NCI-H2029 treated with DMSO at 0.1 percent for 48 hours (cell line): Measurements from ENCODE around the gene SCN4B.
A peak's percentile ranks its signal among the peaks of the same experiment; 100 is the strongest.

Experiments
- DNase-seq: peaks from one replicate; lab custom pipeline; 2025; lab: John Stamatoyannopoulos, UW

Gene SCN4B

DNA sequence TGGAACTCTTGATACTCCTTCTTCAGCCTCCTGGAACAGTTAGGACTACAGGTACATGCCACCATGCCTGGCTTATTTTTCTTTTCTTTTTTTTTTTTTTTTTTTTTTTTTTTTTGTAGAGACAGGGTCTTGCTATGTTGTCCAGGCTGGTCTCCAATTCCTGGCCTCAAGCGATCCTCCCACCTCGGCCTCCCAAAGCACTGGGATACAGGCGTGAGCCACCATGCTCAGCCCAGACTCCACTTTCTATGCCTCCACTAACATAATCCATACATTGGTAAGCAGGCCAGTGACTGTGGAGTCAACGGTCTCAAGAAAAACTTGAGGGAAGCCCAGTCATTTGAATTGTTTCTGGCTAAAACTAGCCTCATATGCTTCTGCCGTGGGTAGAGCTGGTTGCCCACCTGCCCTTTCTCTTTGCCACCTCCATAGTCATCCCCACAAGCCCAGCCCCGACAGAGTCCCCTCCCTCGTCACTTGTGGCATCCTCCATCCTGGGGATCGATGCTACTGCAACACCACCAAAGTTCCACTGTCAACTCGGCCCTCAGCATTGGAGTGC, 21.5 kb upstream of the SCN4B start:
- no peak for DNase-seq

DNA sequence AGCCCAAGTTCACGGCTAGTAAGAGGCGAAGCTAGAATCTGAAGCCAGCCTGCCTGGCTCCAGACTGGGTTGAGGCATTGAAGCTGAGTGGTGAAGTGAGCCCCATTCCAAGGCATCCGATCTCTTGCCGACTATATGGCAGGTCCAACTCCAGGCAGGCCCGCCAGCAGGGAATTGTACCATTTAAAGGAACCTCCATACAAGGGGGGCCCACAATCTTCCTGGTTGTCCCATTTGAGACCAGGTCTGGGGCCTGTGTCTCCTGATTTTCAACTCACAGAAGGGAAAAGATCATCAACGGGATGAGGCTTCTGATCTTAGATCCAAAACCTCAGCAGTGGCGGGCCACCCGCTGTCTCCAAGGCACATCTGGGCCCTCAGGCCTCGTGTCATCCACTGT, 19.7 kb upstream of the SCN4B start:
- no peak for DNase-seq

DNA sequence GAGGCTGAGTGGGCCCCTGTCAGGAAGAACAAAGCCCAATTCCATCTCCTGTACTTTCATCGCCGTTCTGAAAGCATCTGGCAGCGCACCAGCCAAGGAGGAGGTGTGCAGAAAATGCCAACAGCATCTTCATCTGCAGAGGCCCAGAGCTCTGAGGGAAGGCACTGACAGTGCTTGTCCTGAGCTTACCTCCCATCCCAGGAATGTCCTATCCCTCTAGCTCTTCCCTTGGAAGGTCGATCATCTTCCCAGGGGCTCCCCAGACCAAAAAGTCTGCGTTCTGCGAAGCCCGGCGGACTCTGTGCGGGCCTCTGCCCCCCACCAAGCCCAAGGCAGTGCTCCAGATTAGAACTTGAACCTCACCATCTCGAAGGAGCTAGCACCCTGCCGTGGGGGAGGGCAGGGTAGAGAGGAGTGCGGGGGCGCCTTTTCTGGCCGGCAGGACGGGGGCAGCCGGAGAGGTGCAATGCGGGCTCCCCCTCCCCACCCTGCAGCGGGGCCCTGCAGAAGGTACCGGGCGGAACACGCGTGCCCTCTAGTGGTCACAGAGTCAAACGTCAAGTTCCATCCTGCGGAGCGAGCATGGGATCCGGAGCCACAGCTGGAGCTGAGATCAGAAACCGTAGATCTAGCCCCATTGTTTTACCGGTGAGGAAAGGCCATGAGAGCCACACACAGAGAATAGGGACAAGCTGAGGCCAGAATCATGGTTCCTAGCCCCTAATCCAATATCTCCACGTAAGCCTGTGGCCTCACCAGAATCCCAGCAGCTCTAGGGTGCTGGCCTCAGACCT, 18.8 kb upstream of the SCN4B start:
- peak; percentile 28 for DNase-seq

DNA sequence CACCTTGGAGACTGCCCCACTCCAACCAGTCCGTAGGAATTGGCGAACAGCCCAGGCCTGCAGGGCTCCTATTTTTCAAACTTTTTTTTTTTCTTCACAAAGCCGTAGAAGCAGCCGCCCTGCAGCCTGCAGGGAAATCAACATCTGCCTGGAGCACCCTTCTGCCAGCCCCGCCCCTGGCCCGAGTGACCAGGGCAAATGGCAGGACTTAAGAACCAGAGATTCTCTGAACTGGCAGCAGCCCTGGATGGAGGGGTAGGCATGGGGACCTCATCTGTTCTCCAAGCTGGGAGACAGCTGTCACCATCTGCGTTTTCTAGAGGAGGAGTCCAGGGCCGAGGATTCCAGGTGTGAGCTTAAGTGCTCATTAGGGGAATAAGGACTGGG, 18.3 kb upstream of the SCN4B start:
- no peak for DNase-seq

DNA sequence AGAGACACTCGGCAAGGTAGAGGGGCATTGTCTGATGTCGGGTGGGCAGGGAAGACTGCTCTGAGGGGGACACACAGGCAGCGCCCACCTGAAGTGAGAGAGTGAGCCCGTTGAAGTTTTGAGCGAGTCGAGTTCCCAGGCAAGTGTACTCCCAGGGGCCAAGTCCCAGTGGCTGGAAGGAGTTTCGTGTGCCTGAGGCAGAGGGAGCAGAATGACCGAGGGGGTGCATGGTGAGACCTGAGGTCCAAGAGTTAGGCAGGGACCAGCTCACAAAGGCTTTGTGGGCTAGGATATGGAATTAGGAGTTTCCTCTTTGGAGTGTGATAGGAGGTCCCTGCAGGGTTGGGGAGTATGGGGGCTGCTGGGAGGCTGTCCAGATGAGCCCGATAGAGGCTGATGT, 17.6 kb upstream of the SCN4B start:
- no peak for DNase-seq

DNA sequence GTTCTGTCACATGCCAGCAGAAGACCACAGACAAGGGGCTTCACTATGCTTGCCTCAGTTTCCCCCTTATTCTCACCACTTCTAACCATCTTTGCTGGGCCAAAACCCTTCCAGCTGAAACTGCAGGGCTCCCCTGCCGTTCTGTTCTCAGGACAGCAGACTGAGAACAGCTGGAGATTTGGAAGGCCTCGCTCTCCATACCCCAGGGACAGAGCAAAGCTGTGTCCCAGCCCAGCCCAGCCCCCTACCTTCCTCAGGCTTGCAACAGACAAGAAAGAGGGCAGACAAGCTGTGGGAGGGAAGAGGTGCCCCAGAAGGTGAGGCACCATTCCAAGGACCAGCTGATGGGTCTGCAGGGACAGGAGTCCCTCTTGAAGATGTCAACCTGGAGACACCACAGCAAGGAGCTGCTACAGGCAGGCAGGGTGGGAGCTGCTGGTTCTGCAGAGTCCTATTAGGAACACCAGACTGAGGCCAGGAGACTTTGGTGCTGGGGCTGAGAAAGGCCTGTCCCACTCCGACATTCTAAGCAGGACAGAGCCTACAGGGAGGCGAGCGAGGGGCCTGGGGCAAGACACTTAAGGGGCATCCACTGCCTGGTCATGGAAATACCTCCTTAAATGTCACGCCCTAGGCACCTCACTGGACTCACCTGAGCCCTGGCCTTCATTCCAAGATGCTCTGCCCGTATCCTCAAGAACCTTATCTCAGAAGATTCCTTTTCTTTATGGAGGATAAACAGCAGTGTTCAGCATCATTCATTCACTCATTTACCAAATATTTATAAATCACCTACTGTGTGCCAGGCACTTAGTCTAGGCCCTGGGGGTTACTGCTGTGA, 16.9 kb upstream of the SCN4B start:
- DNase-seq, result no peak

DNA sequence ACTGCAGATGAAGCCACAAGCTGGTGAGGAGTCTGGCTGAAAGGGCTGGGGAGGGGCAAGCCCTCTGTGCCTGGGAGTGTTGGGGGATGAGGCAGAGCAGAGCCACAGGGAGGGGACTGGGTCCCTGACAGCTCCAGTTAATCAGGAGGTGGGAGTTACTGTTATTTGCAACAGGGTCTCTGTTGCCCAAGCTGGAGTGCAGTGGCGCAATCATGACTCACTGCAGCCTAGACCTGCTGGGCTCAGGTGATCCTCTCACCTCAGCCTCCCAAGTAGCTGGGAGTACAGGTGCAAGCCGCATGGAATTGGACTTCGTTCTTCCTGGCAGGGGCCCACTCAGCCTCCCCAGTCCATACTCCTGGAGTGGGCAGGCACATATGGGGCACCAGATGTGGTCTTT, 16.1 kb upstream of the SCN4B start:
- DNase-seq, result no peak

DNA sequence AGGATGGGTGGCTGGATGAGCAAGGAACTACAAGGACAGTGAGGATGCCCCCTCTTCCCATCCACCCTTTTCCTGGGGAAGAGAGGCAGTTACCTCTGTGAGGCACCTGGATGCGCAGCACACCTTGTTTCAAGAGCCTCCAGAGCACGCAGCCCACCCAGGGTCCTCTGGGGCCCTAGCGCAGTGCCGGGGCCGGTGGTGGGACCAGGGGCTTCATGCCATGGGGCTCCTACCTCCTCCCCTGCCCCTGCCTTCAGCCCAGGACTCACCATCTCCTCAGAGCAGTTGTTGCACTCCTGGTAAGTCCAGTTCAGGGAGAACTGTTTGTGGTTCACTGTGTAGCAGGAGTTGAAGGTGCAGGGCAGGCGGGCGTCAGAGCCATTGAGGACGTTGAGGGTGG, 15.7 kb upstream of the SCN4B start:
- no peak for DNase-seq

DNA sequence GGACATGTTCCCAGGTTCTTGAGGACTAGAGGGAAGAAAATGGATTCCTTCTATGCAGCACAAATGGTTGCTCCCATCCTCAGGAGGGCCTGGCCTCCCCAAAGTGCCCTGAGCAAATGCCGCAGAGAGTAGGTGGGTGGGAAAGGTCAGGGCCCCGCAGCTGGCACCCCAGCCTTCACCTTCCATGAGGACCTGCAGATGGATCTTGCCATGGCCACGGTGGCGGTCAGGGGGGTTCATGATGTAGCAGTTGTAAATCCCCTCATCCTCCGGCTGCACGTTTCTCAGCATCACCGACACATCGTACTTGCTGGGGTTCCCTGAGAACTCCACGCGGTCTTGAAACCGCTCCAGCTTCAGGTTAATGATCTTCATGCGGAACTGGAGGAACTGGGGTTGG, 15.3 kb upstream of the SCN4B start:
- DNase-seq, result no peak

DNA sequence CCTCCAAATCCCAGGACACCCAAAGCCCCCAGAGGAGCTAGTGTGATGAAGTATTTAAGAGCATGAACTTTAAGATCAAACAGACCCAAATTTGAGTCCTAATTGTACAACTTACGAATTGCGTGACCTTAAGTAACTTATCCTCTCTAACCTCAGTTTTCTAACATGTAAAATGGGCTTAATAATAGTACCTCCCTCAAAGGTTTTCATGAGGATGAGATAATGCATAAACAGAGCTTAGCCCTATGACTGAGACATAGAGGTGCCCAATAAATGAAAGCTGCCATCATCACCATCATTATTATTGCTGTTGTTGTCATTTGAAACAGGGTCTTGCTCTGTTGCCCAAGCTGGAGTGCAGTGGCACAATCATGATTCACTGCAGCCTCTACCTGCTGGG, 14.6 kb upstream of the SCN4B start:
- DNase-seq, result no peak

DNA sequence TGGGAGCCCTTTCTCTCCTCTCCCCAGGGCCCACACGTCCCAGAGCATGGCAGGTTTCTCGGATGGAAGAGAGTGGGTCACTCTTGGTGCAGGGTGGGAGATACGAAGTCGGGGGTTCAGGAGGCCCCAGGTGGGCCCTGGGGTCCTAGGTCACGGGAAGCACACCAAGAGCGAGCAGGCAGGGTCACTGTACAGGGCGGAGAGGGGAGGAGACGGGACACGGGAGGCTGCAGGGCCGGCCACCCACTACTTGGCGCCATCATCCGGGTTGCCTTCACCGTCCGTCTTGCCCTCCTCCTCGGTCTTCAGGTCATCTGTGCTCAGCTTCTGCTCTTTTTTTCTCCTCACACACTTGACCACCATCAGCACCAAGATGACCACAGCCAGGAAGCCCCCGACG, 14.0 kb upstream of the SCN4B start:
- DNase-seq, result no peak

DNA sequence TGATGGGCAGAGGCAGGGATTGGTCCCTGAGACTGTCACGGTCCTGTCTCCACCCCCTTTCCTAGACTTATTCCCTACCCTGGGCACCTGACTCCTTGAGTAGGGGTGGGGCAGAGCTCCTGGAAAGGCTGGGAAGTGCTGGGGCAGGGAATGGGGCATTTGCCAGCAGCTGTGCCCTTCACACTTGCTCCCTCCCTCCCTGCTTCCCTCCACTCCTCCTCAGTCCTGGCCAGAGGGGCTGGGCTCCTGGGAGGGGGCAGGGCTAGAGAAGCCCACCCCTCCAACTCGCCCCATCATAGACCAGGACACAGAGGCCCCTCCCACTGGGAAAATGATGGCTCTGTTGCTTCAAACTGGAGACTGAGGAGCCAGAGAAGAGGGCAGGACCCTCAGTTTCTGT, 12.3 kb upstream of the SCN4B start:
- DNase-seq, result no peak

DNA sequence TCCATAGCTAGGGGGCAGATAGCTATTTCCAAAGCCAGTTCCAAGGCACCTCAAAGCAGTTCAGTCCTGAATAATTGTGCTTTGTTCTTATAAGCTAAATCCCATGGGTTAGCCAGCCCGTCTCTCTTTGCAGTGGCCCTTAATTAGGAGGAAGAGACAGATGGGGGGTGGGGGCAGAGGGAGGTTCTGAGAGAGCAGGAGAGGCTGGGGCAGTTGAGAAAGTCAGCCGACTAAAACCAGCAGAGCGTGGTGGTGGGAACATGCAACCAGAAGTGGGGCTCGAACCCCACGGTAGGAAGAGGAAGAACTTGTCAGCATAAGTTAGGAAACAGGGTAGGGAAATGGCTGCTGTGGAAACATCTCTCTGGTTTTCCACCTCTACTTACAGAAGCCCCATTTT, 10.9 kb upstream of the SCN4B start:
- DNase-seq, result no peak

DNA sequence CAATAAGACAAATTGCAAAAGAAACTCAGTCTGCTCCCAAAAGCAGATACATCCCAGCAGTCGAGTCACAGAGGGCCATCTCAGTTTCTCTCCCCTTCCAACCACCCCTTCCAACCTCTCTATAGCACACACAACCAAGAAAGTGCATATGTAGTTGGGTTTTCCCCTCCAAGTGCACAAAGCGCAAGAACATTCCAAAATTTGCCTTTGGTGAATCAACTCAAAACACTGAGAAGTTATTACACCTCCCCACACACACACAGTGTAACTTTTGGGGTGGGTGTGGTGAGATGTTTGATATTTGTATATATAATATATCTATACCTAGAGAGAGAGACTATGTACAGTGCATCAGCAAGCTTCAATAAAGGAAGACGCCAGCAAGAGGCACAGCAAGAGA, 10.2 kb upstream of the SCN4B start:
- DNase-seq, result no peak

DNA sequence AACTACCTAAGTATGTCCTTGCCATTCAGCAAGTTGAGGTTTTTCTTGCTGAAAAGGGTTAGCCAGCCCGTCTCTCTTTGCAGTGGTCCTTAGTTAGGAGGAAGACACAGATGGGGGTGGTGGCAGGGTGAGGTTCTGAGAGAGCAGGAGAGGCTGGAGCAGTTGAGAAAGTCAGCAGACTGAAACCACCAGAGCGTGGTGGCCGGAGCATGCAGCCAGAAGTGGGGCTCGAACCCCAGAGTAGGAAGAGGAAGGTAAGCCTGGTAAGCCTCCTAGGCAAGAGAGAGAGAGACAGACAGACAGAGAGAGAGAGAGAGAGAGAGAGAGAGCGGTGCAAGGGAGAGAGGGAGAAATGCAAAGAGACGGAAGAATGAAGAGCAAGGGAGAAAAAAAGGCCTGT, 9.2 kb upstream of the SCN4B start:
- DNase-seq, result no peak

DNA sequence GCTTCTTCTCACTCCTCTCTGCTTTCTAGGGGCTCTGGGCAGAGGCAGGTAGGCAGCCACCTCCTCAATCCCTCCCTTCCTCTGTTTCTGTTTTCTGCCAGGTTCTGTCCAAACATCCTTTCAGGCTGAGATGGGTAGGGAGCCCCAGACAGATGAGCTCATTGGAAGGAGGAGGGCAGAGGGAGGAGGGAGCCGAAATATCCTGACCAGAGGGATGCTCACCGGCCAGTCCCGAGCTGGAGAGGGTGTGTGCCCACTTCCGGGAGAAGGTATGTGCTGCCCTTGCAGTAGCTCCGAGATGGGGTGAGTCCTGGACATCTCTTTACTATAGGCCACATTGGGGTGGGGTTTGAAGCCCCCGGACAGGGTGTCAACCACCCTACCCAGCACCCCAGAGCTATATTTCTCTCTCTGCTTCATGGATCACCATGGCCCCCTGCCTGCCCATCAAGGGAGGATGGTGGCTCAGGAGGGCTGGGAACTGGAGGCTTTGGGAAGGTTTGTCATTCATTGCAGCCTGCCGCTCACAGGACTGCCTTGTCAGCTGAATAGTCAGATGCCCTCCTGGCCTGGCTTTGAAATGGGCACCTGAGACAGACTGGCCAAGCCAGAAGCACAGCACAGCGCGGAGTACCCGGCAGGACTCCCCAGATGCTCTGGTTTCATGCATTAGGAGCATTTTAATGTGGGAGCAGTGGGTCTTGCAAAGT, 4.7 kb upstream of the SCN4B start:
- DNase-seq, result no peak

DNA sequence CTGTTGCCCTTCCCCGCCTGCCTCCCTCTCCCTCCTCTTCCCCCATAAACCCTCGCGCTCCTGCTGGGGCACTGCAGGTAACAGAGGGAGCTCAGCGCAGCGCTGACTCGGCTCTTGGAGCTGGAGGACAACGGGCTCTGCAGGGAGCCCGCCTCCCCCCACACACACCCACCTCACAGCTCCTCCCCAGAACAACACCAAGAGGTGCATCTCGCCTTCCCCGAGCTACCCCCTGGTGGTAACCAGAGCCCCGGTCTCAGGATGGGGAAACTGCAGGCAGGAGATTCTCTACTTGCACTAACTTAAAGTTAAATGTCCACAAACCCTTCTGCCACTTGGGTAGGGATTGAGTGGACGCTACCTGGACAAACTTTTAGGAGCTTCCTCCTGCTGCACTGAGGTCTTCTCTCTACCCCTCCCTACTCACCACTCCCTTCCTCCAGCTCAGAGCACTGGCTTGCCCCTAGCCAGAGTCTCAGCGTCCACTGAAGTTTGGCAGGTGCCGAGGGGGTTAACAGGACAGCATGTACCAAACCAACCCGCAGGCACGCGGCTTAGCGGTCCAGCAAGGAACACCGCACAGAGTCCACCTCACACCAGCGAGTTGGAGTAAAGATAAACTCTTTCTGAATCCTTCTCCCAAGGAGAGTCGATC, 4.0 kb upstream of the SCN4B start:
- DNase-seq, result no peak

DNA sequence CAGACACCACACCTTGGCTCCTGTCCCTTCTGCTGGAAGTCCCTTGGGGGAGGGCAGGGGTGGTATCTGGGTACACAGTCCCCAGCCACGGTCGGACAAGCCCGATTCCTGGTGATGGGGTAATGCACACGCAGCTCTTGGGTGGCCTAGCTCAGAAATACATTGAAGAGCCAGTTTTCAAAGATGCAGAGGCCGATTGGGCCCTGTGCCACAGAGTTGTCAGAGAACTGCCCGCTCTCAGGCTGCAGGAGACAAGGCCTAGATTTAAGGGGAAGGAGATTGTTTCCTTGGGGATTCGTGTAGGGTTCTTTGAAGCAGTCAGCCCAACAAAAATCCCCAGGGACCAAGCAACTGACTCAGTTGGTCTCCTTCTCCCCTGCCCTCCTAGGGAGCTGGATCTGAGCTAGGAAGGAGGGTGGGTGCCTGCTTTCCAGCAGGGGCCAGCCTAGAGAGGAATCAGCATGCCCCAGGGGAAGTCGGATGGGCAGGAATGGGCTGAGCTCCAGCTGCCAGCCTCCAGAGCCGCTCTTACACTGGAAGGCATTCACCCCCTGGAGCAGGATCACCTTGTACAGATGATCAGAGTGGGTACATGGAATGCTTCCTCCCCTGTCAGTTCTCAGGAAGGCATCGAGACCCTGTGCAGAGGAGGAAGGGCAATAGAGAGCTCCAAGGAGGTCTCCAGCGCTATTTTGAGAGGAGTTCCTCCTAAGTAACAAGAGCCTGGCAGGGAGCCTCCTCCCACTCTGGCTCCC, 3.3 kb upstream of the SCN4B start:
- no peak for DNase-seq

DNA sequence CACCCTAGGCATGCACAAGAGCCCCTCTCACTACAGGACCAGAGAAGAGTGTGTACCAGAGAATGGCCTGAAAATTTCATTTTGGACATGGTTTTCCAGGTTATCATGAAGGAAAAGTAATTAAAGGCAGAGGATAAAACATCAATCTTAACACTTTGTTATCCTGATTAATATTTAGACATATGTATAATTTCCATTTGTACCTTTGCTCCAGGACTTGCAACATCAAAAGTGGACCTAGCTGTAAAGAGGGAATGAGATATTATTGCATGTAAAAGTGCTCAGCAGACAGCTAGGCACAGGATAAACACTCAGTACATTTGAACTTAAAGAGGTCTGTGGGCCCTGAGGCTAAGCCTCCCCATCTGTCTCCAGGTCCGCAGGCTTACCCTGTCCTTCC, 2.0 kb upstream of the SCN4B start:
- DNase-seq, result no peak

DNA sequence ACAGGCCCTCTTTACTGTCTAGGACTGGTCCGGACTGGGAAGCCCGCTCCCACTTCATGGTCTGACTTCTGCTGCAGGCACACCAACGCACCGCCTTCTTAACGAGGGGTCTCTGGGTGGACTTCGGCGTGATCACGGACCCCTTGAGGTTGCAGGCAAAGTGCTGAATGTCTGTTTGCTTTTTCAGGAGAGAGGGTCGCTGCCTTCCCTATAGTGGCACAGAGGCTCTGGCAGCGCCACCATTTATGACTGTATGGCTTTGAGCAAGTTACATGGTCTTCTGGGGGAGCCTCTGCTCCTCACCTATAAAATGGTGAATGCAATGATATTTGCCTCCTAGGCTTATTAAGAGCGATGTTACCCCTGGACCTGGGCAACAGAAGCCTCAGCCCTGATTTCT, 1.4 kb upstream of the SCN4B start:
- DNase-seq, result no peak

DNA sequence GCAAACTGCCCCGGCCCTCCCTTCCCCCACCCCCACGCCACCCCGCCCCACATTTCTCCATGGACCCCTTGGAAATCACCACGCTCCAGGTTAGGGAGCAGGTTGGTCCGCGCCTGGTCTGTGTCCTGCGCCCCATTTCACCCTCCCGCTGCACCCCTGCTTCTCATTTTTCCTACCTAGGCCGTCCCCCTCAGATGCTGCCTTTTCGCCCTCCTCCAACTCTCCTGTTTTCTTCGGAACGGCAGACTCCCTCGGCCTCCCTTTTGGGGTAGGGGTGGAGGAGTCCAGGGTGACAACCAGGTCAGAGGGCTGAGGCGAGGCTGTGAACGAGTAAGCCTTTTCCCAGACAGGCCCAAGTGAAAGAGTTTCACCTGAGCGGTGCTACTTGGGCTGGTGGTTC, 893 bp upstream of the SCN4B start:
- DNase-seq, result no peak
